ENCODE results near the gene NCK2. TPM values are rescaled to one million over a fixed set of nuclear protein-coding genes. Genes with fewer than 3 reads are reported as not detected.

The NCK2 gene
- total RNA-seq, 1 donor from 2014 or later, result 45.9 TPM

DNA sequence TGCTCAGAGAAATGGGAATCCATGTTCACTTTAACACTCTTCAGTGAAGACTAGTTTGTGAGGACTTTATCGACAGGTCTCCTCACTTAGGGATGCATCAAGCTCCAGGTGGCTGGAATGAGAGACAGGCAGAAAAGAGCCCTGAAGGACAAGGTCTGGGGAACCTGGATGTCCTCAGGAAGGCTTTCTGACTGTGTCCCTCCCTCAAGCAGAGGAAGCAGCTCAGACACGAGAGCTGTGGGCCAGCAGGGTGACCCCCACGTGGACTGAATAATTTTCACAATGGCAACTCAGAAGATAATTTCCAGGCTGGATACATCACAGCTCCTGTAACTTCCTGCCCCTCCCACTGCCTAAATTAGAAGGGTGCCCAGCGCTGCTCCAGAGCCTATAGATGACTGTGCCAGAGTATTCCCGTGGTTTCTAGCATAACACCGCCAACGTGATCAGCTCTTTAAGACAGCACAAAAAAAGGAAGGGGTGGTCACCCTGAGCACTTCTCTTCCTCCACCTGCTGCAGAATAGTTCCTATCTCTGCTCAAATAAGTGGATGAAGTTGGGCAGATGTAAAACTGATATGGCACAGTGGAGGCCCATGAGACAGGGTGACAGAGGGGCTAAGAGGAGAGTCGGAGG is 25.7 kb upstream of the NCK2 start:
- H3K4me1 ChIP-seq, result no peaks in the 10 kb centered on the region
- H3K27ac ChIP-seq, result no peak overlapping the region
- no peak overlapping the region for H3K4me3 ChIP-seq
- no peak for DNase-seq (ENCODE audit: extremely low spot score in 2 of 2)
- TF ChIP-seq POLR2AphosphoS5 (IDR thresholded peaks at IDR 0.05; ENCODE audit: insufficient read depth in 1 of 2, low read depth in 1 of 2) (no peak), POLR2A (IDR thresholded peaks at IDR 0.05) (no peak)
- TF ChIP-seq, protein P1, sequence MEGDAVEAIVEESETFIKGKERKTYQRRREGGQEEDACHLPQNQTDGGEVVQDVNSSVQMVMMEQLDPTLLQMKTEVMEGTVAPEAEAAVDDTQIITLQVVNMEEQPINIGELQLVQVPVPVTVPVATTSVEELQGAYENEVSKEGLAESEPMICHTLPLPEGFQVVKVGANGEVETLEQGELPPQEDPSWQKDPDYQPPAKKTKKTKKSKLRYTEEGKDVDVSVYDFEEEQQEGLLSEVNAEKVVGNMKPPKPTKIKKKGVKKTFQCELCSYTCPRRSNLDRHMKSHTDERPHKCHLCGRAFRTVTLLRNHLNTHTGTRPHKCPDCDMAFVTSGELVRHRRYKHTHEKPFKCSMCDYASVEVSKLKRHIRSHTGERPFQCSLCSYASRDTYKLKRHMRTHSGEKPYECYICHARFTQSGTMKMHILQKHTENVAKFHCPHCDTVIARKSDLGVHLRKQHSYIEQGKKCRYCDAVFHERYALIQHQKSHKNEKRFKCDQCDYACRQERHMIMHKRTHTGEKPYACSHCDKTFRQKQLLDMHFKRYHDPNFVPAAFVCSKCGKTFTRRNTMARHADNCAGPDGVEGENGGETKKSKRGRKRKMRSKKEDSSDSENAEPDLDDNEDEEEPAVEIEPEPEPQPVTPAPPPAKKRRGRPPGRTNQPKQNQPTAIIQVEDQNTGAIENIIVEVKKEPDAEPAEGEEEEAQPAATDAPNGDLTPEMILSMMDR (IDR thresholded peaks at IDR 0.05), result no peak
- no peaks in the 10 kb centered on the region for H3K36me3 ChIP-seq
- intact Hi-C loops (cut with DNase I), result no loop called here
- H3K27me3 ChIP-seq, result no peaks in the 10 kb centered on the region
- no peaks in the 10 kb centered on the region for H3K9me3 ChIP-seq

DNA sequence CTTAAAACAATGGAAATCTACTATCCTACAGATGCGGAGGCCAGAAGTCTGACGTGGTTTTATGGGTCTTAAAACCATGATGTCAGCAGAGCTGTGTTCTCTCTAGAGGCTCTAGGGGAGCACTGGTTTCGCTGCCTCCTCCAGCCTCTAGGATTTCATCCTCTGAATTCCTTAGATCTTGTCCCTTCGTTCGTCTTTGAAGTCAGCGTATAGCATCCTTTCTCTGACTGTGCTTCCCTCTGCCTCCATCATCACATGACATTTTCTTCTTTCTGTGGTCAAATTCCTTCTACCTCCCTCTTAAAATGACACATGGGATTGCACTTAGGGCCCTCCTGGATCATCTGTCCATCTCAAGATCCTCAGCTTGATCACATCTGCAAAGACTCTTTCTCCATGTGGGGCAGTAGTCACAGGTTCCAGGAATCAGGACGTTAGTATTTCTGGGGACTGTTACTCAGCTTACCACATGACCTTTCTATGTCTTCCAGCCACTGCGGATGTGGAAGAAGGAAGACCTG is 22.7 kb upstream of the NCK2 start:
- no peaks in the 10 kb centered on the region for H3K4me1 ChIP-seq
- no peak overlapping the region for H3K4me3 ChIP-seq
- H3K36me3 ChIP-seq, result no peaks in the 10 kb centered on the region
- TF ChIP-seq, protein P1 (IDR thresholded peaks at IDR 0.05), result no peak
- no peak for TF ChIP-seq POLR2A (IDR thresholded peaks at IDR 0.05)
- no peak for TF ChIP-seq POLR2AphosphoS5 (IDR thresholded peaks at IDR 0.05; ENCODE audit: insufficient read depth in 1 of 2, low read depth in 1 of 2)
- no peaks in the 10 kb centered on the region for H3K27me3 ChIP-seq
- H3K27ac ChIP-seq, result no peak overlapping the region
- H3K9me3 ChIP-seq, result no peaks in the 10 kb centered on the region
- intact Hi-C loops (cut with DNase I), result no loop called here
- DNase-seq (ENCODE audit: extremely low spot score in 2 of 2), result no peak

DNA sequence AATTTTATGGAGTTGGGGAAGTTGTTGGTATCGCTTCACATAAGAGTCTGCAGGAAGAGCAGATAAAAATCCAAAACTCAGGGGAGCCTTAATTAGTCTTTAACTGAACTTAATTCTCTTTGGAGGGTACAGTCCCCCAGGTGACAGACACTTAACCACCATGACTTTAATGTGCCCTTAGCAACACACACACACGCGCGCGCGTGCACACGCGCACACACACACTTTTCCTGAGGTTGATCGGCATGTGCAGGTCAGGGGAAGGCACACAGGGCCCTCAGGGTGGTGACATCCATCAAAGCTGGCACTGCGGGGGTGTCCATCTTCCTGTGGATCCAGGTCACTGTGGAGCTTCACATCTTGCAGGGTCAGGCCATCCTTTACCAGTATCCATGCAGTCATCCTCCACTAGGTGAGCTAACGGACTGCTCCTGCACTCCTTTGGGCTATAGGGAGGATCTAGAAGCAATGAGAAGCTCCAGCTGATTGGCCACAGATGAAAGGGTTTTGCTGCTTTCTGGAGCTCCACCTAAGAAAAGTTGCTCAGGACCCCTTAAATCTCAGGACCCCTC is 21.9 kb upstream of the NCK2 start:
- DNase-seq (ENCODE audit: extremely low spot score in 2 of 2), result no peak
- H3K27me3 ChIP-seq, result no peaks in the 10 kb centered on the region
- TF ChIP-seq, protein P1 (IDR thresholded peaks at IDR 0.05), result no peak
- no peaks in the 10 kb centered on the region for H3K36me3 ChIP-seq
- H3K4me1 ChIP-seq, result no peaks in the 10 kb centered on the region
- intact Hi-C loops (cut with DNase I), result no loop called here
- no peak overlapping the region for H3K4me3 ChIP-seq
- H3K27ac ChIP-seq, result no peak overlapping the region
- no peaks in the 10 kb centered on the region for H3K9me3 ChIP-seq

DNA sequence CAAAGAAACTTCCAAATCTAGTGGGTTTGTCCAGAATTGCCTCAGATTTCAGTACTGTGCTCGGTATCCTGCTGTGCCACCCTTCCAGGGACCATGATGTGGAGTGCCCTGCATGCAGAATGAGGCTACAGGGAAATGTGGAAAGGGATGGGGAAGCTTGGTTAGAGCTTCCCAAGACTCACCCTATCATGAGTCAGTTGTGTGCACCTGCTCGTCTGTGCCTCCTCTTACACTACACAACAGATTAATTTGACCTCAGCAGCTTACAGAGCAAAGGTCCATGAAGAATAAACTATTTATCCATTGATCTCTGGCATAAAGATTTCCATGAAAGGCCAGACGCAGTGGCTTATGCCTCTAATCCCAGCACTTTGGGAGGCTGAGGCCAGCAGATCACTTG is 21.3 kb upstream of the NCK2 start:
- no peaks in the 10 kb centered on the region for H3K36me3 ChIP-seq
- intact Hi-C loops (cut with DNase I), result no loop called here
- no peak overlapping the region for H3K4me3 ChIP-seq
- no peak for DNase-seq (ENCODE audit: extremely low spot score in 2 of 2)
- H3K9me3 ChIP-seq, result no peaks in the 10 kb centered on the region
- H3K4me1 ChIP-seq, result no peaks in the 10 kb centered on the region
- no peaks in the 10 kb centered on the region for H3K27me3 ChIP-seq
- H3K27ac ChIP-seq, result no peak overlapping the region
- no peak for TF ChIP-seq POLR2A (IDR thresholded peaks at IDR 0.05)
- TF ChIP-seq POLR2AphosphoS5 (IDR thresholded peaks at IDR 0.05; ENCODE audit: insufficient read depth in 1 of 2, low read depth in 1 of 2), result no peak

DNA sequence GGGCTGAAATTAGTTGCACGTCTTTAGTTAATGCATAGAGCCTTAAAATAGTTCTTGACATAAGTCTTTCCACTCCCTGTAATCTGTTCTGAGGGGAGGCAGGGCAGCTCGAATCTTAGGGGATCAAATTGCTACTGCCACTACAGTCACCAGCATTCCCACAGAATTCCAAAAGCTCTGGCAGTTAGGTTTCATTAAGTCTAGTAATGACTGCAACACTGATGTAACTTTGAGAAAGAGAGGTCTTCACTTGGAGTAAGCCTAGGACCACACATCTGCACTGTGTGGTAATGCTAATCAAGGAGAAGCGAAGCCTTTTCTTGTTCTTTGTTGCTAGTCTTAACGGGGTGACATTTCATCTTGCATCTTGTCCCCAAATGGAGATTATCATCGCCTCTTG is 19.3 kb upstream of the NCK2 start:
- intact Hi-C loops (cut with DNase I), result no loop called here
- Histone ChIP-seq H3K9me3 (no peaks in the 10 kb centered on the region), H3K36me3 (no peaks in the 10 kb centered on the region), H3K4me3 (no peak overlapping the region), H3K27me3 (no peaks in the 10 kb centered on the region), H3K4me1 (no peaks in the 10 kb centered on the region), H3K27ac (no peak overlapping the region)
- TF ChIP-seq POLR2AphosphoS5 (IDR thresholded peaks at IDR 0.05; ENCODE audit: insufficient read depth in 1 of 2, low read depth in 1 of 2) (no peak), POLR2A (IDR thresholded peaks at IDR 0.05) (no peak)
- TF ChIP-seq, protein P1 (IDR thresholded peaks at IDR 0.05), result no peak
- DNase-seq (ENCODE audit: extremely low spot score in 2 of 2), result no peak

All from vagina (tissue), 2 donors.